OCI-LY7 (cell line): ENCODE measurements around the gene VSIR.

Experiments used
- EZH2phosphoT487 ChIP-seq: fragments of 200-600 bp; sonication (generic); IDR thresholded peaks from 2 replicates; pipeline ENCODE4 v1.6.1; 2018; ENCODE audit warnings: low read depth, borderline replicate concordance, mild to moderate bottlenecking, mixed run types, antibody characterized with exemption, low read length, moderate library complexity, mixed read lengths
- TF ChIP-seq, protein P1 (sequence below): fragments of 200-600 bp; sonication (generic); conservative IDR thresholded peaks from 2 replicates; pipeline ENCODE4 v1.5.1; 2014; ENCODE audit warnings: mild to moderate bottlenecking, antibody characterized with exemption, low read length, moderate library complexity, mixed read lengths

DNA sequence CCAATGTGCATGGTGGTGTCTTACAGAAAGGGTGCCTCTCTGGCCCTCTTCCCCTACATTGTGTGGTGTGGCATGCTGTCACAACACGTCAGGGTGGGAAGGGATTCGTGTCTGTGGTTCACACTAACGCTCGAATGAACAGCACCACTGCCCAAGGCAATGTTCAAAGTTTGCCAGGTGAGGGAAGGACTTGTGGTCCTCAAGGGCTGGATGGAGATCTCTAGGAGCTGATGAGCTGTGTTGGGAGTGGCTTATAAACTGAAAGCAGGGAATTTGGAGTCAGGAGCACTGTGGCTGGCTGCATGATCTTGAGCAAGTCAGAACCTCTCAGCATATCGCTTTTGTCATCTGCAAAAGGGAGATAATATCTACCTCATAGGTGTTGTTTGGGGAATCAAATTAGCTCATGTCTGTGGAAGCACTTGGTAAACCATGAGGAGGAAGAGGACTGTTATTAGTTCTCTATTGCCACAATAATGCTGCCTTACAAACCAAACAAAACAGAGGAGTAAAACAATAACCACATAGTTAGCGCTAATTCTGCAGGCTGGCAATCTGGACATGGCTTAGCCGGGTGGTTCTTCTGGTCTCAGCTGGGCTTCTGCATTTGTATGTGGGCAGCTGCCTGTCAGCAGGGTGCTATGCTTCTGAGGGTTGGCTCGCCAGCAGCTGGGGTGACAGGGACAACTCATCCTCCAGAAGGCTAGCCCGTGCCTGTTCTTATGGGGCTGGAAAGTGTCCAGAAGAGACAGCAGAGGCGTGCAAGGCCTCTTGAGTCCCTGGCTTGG lies 30.8 kb downstream of the VSIR start:
- TF ChIP-seq, protein P1, sequence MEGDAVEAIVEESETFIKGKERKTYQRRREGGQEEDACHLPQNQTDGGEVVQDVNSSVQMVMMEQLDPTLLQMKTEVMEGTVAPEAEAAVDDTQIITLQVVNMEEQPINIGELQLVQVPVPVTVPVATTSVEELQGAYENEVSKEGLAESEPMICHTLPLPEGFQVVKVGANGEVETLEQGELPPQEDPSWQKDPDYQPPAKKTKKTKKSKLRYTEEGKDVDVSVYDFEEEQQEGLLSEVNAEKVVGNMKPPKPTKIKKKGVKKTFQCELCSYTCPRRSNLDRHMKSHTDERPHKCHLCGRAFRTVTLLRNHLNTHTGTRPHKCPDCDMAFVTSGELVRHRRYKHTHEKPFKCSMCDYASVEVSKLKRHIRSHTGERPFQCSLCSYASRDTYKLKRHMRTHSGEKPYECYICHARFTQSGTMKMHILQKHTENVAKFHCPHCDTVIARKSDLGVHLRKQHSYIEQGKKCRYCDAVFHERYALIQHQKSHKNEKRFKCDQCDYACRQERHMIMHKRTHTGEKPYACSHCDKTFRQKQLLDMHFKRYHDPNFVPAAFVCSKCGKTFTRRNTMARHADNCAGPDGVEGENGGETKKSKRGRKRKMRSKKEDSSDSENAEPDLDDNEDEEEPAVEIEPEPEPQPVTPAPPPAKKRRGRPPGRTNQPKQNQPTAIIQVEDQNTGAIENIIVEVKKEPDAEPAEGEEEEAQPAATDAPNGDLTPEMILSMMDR, result no peak
- TF ChIP-seq EZH2phosphoT487, result no peak
